Kidney (tissue), 14 donors: Measurements from ENCODE around the gene LRRC34. TPM values are rescaled to one million over a fixed set of nuclear protein-coding genes. Genes with fewer than 3 reads are reported as not detected.

ENCODE experiments used
- DNase-seq, 5 donors: peaks; one replicate each; pipeline ENCODE4 v3.0.0-alpha.2; 2013 to 2020
- FAIRE-seq: peaks from 2 replicates; lab custom pipeline; 2012; peaks lifted over from hg19 to GRCh38; lab: Jason Lieb, UNC
- H3K27ac ChIP-seq, 2 donors: one replicate each; pipeline ENCODE4 v1.7.0; 2013; ENCODE audit warnings: low read depth in 2 of 2, low read length in 2 of 2, inconsistent platforms in 1 of 2
- H3K27me3 ChIP-seq: one replicate; pipeline ENCODE4 v1.7.1; 2013; ENCODE audit warnings: low read length, inconsistent platforms; ENCODE audit not compliant: control insufficient read depth, insufficient read depth
- H3K36me3 ChIP-seq, 3 donors: one replicate each; pipeline versions ENCODE4 v1.7.0 to v1.7.1; 2013; ENCODE audit warnings: low read length in 3 of 3, control low read depth in 1 of 3, inconsistent platforms in 1 of 3; ENCODE audit not compliant: insufficient read depth in 3 of 3, control insufficient read depth in 2 of 3
- H3K4me1 ChIP-seq, 3 donors: one replicate each; pipeline versions ENCODE4 v1.7.0 to v1.7.1; 2013; ENCODE audit warnings: low read length in 3 of 3, inconsistent platforms in 1 of 3, low read depth in 1 of 3; ENCODE audit not compliant: control insufficient read depth in 2 of 3, insufficient read depth in 2 of 3
- H3K4me3 ChIP-seq, 3 donors: one replicate each; pipeline versions ENCODE4 v1.7.0 to v1.8.1; 2013; ENCODE audit warnings: low read length in 3 of 3, control low read depth in 1 of 3, inconsistent platforms in 1 of 3
- H3K9ac ChIP-seq, 3 donors: one replicate each; pipeline versions ENCODE4 v1.7.0 to v1.7.1; 2013; ENCODE audit warnings: low read length in 3 of 3, control low read depth in 1 of 3, inconsistent platforms in 1 of 3
- H3K9me3 ChIP-seq, 3 donors: one replicate each; pipeline versions ENCODE4 v1.7.0 to v1.7.1; 2013; ENCODE audit warnings: low read length in 3 of 3, control low read depth in 1 of 3, inconsistent platforms in 1 of 3; ENCODE audit not compliant: control insufficient read depth in 2 of 3, insufficient read depth in 1 of 3
- CTCF ChIP-seq: IDR thresholded peaks from 3 replicates; pipeline ENCODE4 v1.5.1; 2012; ENCODE audit warnings: mild to moderate bottlenecking, moderate library complexity, borderline replicate concordance; ENCODE audit not compliant: insufficient read depth; ENCODE audit errors: extremely low read depth
- intact Hi-C: fragments of 100-400 bp; cut with DNase I; formaldehyde crosslinking; loops from one replicate; pipeline ENCODE4 v1.11.1; 2022
- polyA plus RNA-seq: library from polyadenylated mRNA; stranded (reverse); fragments of 350-450 nt; fragmentation: Illumina TruSeq; extraction: RNeasy Lipid Tissue Mini Kit (QIAGEN cat#74804); gene quantifications from one replicate; pipeline ENCODE4 v1.2.3, GENCODE V29; 2014; ENCODE audit warnings: low read depth, low replicate concordance; ENCODE audit not compliant: insufficient read depth
- total RNA-seq: library from RNA; stranded (reverse); fragmentation: NEBNext Ultra II Directional; extraction: Animal tissue kit (Norgen Biotek cat#: 25700); gene quantifications from one replicate; pipeline ENCODE4 v1.2.1, GENCODE V29; 2021
- donor health status: control.
- donor health status: control.
- donor health status: control.
- donor health status: control.
- donor health status: control.
- donor health status: DM: yes; HTN: yes; CAD: no.
- donor health status: Normal renal cell carcinoma (clear cell type).

LRRC34 gene
- total and polyA plus RNA-seq, 2 donors from 2014 or later = 4.0 to 5.7 TPM

DNA sequence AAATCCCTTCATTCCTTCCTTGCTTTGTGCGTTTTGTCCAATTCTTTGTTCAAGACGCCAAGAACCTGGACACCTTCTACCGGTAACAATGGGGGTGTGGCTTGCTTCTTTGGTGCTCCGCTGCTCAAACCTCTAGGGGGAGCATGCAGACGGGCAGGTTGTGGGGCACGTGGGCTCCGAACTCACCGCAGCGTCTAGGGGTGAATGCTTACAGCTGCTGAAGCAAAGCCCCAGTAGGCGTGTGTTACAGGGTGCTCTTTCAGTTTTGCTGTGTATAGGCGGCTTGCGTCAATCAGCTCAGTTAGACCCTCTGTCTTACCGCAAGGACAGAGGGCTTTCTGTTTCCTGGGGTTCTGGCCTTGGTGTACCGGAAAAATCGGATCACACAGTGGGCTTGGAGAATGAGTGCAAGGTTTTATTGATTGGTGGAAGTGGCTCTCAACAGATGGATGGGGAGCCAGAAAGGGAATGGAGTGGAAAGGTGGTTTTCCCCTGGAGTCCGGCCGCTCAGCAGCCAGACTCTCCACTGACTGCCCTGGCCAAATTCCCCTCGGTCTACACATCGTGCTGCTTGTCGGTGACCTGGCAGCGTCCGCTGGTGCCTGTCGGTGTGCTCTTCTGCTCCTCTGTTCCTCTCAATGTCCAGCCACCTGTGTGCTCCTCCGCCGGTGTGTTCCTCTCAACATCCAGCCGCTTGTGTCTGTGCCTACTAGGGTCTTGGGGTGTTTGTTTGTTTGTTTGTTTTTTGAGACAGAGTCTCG lies 1.2 kb upstream of the LRRC34 start:
- no peak for FAIRE-seq
- H3K27me3 ChIP-seq = no peaks in the 10 kb centered on the region
- TF ChIP-seq CTCF = peak; percentile 13
- no peaks in the 10 kb centered on the region for H3K36me3 ChIP-seq
- H3K4me1 ChIP-seq = peaks cover 0 to 12% (median 5%) of the 10 kb centered on the region in 3 donors
- peaks cover 0 to 7% (median 0%) of the 10 kb centered on the region in 3 donors for H3K9me3 ChIP-seq
- no peak overlapping the region for H3K27ac ChIP-seq
- DNase-seq = peak in 3 of 5 donors; percentile 22 to 41 (median 31)
- intact Hi-C loops = no loop called here
- H3K9ac ChIP-seq = peak overlapping the region in 1 of 3 donors; percentile 75
- peak overlapping the region in 2 of 3 donors; percentile 76 to 77 for H3K4me3 ChIP-seq

- DNase-seq = no peak
- H3K27ac ChIP-seq = no peak overlapping the region
- H3K9ac ChIP-seq = peak overlapping the region in 2 of 3 donors; percentile 22 to 75
- peaks cover 0 to 12% (median 5%) of the 10 kb centered on the region in 3 donors for H3K4me1 ChIP-seq
- H3K9me3 ChIP-seq = peaks cover 0 to 7% (median 0%) of the 10 kb centered on the region in 3 donors
- H3K36me3 ChIP-seq = no peaks in the 10 kb centered on the region
- no peak for TF ChIP-seq CTCF
- H3K27me3 ChIP-seq = no peaks in the 10 kb centered on the region
- intact Hi-C loops = no loop called here
- no peak for FAIRE-seq
- H3K4me3 ChIP-seq = peak overlapping the region; percentile 62 to 77 (median 76)
These were observed 574 bp upstream of the LRRC34 start for GRCh38 chr3:169813278-169813677.

GRCh38 chr3:169811631-169812331 lies 923 bp downstream of the LRRC34 start:
- peak in 4 of 5 donors; percentile 67 to 78 (median 70) for DNase-seq
- Histone ChIP-seq H3K4me3 (peak overlapping the region; percentile 70 to 76 (median 74)), H3K4me1 (peaks cover 0 to 12% (median 5%) of the 10 kb centered on the region in 3 donors), H3K9ac (peak overlapping the region; percentile 48 to 75 (median 72)), H3K27ac (peak overlapping the region; percentile 27 to 56), H3K27me3 (no peaks in the 10 kb centered on the region), H3K9me3 (peaks cover 0 to 7% (median 0%) of the 10 kb centered on the region in 3 donors), H3K36me3 (no peaks in the 10 kb centered on the region)
- no peak for TF ChIP-seq CTCF
- intact Hi-C loops = no loop called here
- no peak for FAIRE-seq
